Testis (tissue), 3 donors: ENCODE measurements around the gene TMEM138. TPM values are rescaled to one million over a fixed set of nuclear protein-coding genes. Genes with fewer than 3 reads are reported as not detected.

ENCODE experiments used
- DNase-seq: peaks from one replicate; pipeline ENCODE4 v3.0.0-alpha.2; 2019
- H3K27ac ChIP-seq, 2 donors: fragments of 200-600 bp; sonication (generic); one replicate each; pipeline ENCODE4 v1.5.1; 2019
- H3K27me3 ChIP-seq: fragments of 200-600 bp; sonication (generic); one replicate; pipeline ENCODE4 v1.5.1; 2019
- H3K36me3 ChIP-seq: fragments of 200-600 bp; sonication (generic); one replicate; pipeline ENCODE4 v1.5.1; 2017; ENCODE audit warnings: low read depth; ENCODE audit errors: missing control alignments
- H3K4me1 ChIP-seq: fragments of 200-600 bp; sonication (generic); one replicate; pipeline ENCODE4 v1.5.1; 2019
- H3K4me3 ChIP-seq, 2 donors: fragments of 200-600 bp; sonication (generic); one replicate each; pipeline ENCODE4 v1.5.1; 2017 to 2019
- H3K9me3 ChIP-seq: fragments of 200-600 bp; sonication (generic); one replicate; pipeline ENCODE4 v1.5.1; 2017
- CTCF ChIP-seq, 3 experiments: fragments of 450-650 bp in 2 of 3; fragments of 200-600 bp in 1 of 3; sonication (generic) in 1 of 3; IDR thresholded peaks; one replicate each; pipeline ENCODE4 v1.5.1; 2016 to 2019; ENCODE audit warnings: antibody characterized with exemption in 3 of 3, mild to moderate bottlenecking in 2 of 3, moderate library complexity in 1 of 3
- POLR2A ChIP-seq: fragments of 450-650 bp; IDR thresholded peaks from one replicate; pipeline ENCODE4 v1.6.1; 2017; ENCODE audit warnings: antibody characterized with exemption, mild to moderate bottlenecking, moderate library complexity
- WGBS, 2 donors: methylation state at CpG; one replicate each; pipeline ENCODE4 v1.1.5; 2018; 5-methylcytosine and 5-hydroxymethylcytosine counted together
- intact Hi-C: fragments of 100-400 bp; cut with DNase I; formaldehyde crosslinking; loops from one replicate; pipeline ENCODE4 v1.15.1; 2023; ENCODE audit warnings: low total_unique reads
- polyA plus RNA-seq: library from polyadenylated mRNA; stranded (reverse); fragments of 350-450 nt; fragmentation: Illumina TruSeq; extraction: RNeasy Lipid Tissue Mini Kit (QIAGEN cat#74804); gene quantifications from one replicate; pipeline ENCODE4 v1.2.3, GENCODE V29; 2014; ENCODE audit warnings: low read depth, low replicate concordance; ENCODE audit not compliant: insufficient read depth
- total RNA-seq, 2 donors: library from RNA; depleted of rRNA; stranded (reverse); fragments of >200 nt; gene quantifications; one replicate each; pipeline ENCODE4 v1.2.3, GENCODE V29; 2016

Gene TMEM138
- total and polyA plus RNA-seq, 3 donors from 2014 or later, result 41.8 to 61.8 (median 42.1) TPM

- Histone ChIP-seq H3K4me3 (no peak overlapping the region), H3K4me1 (no peaks in the 10 kb centered on the region), H3K9me3 (no peaks in the 10 kb centered on the region), H3K36me3 (no peaks in the 10 kb centered on the region), H3K27me3 (no peaks in the 10 kb centered on the region), H3K27ac (no peak overlapping the region)
- intact Hi-C loops, result no loop called here
- TF ChIP-seq POLR2A (no peak), CTCF (IDR thresholded peaks at IDR 0.05) (no peak)
- WGBS, 2 donors, result 88 to 95% methylated on average over 5 of the region's 5 CpGs
- DNase-seq, result no peak
Observed at GRCh38 chr11:61406991-61407728, 45.0 kb downstream of the TMEM138 start.

GRCh38 chr11:61411589-61411988 is 49.4 kb downstream of the TMEM138 start:
- H3K27ac ChIP-seq, result no peak overlapping the region
- 78 to 83% methylated on average over 8 to 9 of the region's 9 CpGs for WGBS, 2 donors
- no peaks in the 10 kb centered on the region for H3K27me3 ChIP-seq
- no peaks in the 10 kb centered on the region for H3K9me3 ChIP-seq
- DNase-seq, result no peak
- H3K4me3 ChIP-seq, result no peak overlapping the region
- H3K36me3 ChIP-seq, result no peaks in the 10 kb centered on the region
- intact Hi-C loops, result no loop called here
- TF ChIP-seq POLR2A, result no peak
- no peak for TF ChIP-seq CTCF (IDR thresholded peaks at IDR 0.05)
- H3K4me1 ChIP-seq, result no peaks in the 10 kb centered on the region

GRCh38 chr11:61413496-61413895 is 51.3 kb downstream of the TMEM138 start:
- Histone ChIP-seq H3K36me3 (no peaks in the 10 kb centered on the region), H3K27me3 (no peaks in the 10 kb centered on the region), H3K27ac (no peak overlapping the region), H3K4me3 (no peak overlapping the region), H3K4me1 (no peaks in the 10 kb centered on the region), H3K9me3 (no peaks in the 10 kb centered on the region)
- intact Hi-C loops, result no loop called here
- DNase-seq, result no peak
- WGBS, 2 donors, result 89 to 92% methylated on average over 3 of the region's 3 CpGs
- no peak for TF ChIP-seq CTCF (IDR thresholded peaks at IDR 0.05)
- no peak for TF ChIP-seq POLR2A

- Histone ChIP-seq H3K4me3 (no peak overlapping the region), H3K36me3 (no peaks in the 10 kb centered on the region), H3K27ac (no peak overlapping the region), H3K9me3 (no peaks in the 10 kb centered on the region), H3K27me3 (no peaks in the 10 kb centered on the region), H3K4me1 (no peaks in the 10 kb centered on the region)
- 86 to 95% methylated on average over 2 of the region's 2 CpGs for WGBS, 2 donors
- DNase-seq, result no peak
- TF ChIP-seq POLR2A, result no peak
- intact Hi-C loops, result no loop called here
Observed at GRCh38 chr11:61414547-61414946, 52.4 kb downstream of the TMEM138 start.

GRCh38 chr11:61415381-61415780 is 53.2 kb downstream of the TMEM138 start:
- no peaks in the 10 kb centered on the region for H3K36me3 ChIP-seq
- H3K4me1 ChIP-seq, result no peaks in the 10 kb centered on the region
- intact Hi-C loops, result no loop called here
- 91 to 93% methylated on average over 6 of the region's 6 CpGs for WGBS, 2 donors
- no peaks in the 10 kb centered on the region for H3K9me3 ChIP-seq
- no peak overlapping the region for H3K27ac ChIP-seq
- DNase-seq, result no peak
- H3K27me3 ChIP-seq, result no peaks in the 10 kb centered on the region
- TF ChIP-seq POLR2A (no peak), CTCF (IDR thresholded peaks at IDR 0.05) (no peak)
- H3K4me3 ChIP-seq, result no peak overlapping the region
